ENCODE data around the gene SLCO2A1. TPM values are rescaled to one million over a fixed set of nuclear protein-coding genes. Genes with fewer than 3 reads are reported as not detected.

SLCO2A1 gene
- total and polyA plus RNA-seq, 2 donors, result 3.0 to 25.6 TPM

- Histone ChIP-seq H3K4me1 (ENCODE audit: insufficient read depth) (no peaks in the 10 kb centered on the region), H3K4me3 (ENCODE audit: low read depth, low read length) (no peak overlapping the region), H3K36me3 (ENCODE audit: insufficient read depth) (no peaks in the 10 kb centered on the region), H3K27ac (ENCODE audit: low read depth) (no peak overlapping the region)
- DNase-seq (ENCODE audit: extremely low spot score), result no peak
- WGBS, result 86% methylated on average over 7 of the region's 7 CpGs
Observed at GRCh38 chr3:133886031-133886722, 143.5 kb downstream of the SLCO2A1 start.

GRCh38 chr3:133884887-133885711 is 144.6 kb downstream of the SLCO2A1 start:
- H3K36me3 ChIP-seq (ENCODE audit: insufficient read depth), result no peaks in the 10 kb centered on the region
- H3K4me3 ChIP-seq (ENCODE audit: low read depth, low read length), result no peak overlapping the region
- DNase-seq (ENCODE audit: extremely low spot score), result no peak
- no peaks in the 10 kb centered on the region for H3K4me1 ChIP-seq (ENCODE audit: insufficient read depth)
- 91% methylated on average over 11 of the region's 11 CpGs for WGBS
- no peak overlapping the region for H3K27ac ChIP-seq (ENCODE audit: low read depth)

GRCh38 chr3:133884054-133884886 is 145.5 kb downstream of the SLCO2A1 start:
- Histone ChIP-seq H3K4me3 (ENCODE audit: low read depth, low read length) (no peak overlapping the region), H3K27ac (ENCODE audit: low read depth) (no peak overlapping the region), H3K36me3 (ENCODE audit: insufficient read depth) (no peaks in the 10 kb centered on the region), H3K4me1 (ENCODE audit: insufficient read depth) (no peaks in the 10 kb centered on the region)
- WGBS, result 76% methylated on average over 6 of the region's 6 CpGs
- DNase-seq (ENCODE audit: extremely low spot score), result no peak

GRCh38 chr3:133883641-133884040 is 146.1 kb downstream of the SLCO2A1 start:
- H3K4me1 ChIP-seq (ENCODE audit: insufficient read depth), result no peaks in the 10 kb centered on the region
- H3K4me3 ChIP-seq (ENCODE audit: low read depth, low read length), result no peak overlapping the region
- H3K27ac ChIP-seq (ENCODE audit: low read depth), result no peak overlapping the region
- DNase-seq (ENCODE audit: extremely low spot score), result no peak
- no peaks in the 10 kb centered on the region for H3K36me3 ChIP-seq (ENCODE audit: insufficient read depth)

GRCh38 chr3:133882986-133883586 is 146.6 kb downstream of the SLCO2A1 start:
- no peaks in the 10 kb centered on the region for H3K36me3 ChIP-seq (ENCODE audit: insufficient read depth)
- H3K4me3 ChIP-seq (ENCODE audit: low read depth, low read length), result no peak overlapping the region
- no peaks in the 10 kb centered on the region for H3K4me1 ChIP-seq (ENCODE audit: insufficient read depth)
- WGBS, result 84% methylated on average over 3 of the region's 3 CpGs
- no peak for DNase-seq (ENCODE audit: extremely low spot score)
- H3K27ac ChIP-seq (ENCODE audit: low read depth), result no peak overlapping the region

GRCh38 chr3:133881939-133882825 is 147.5 kb downstream of the SLCO2A1 start:
- Histone ChIP-seq H3K4me1 (ENCODE audit: insufficient read depth) (no peaks in the 10 kb centered on the region), H3K27ac (ENCODE audit: low read depth) (no peak overlapping the region), H3K4me3 (ENCODE audit: low read depth, low read length) (no peak overlapping the region), H3K36me3 (ENCODE audit: insufficient read depth) (no peaks in the 10 kb centered on the region)
- DNase-seq (ENCODE audit: extremely low spot score), result no peak
- 74% methylated on average over 5 of the region's 5 CpGs for WGBS

- Histone ChIP-seq H3K27ac (ENCODE audit: low read depth) (no peak overlapping the region), H3K4me1 (ENCODE audit: insufficient read depth) (no peaks in the 10 kb centered on the region), H3K4me3 (ENCODE audit: low read depth, low read length) (no peak overlapping the region), H3K36me3 (ENCODE audit: insufficient read depth) (no peaks in the 10 kb centered on the region)
- no peak for DNase-seq (ENCODE audit: extremely low spot score)
- 71% methylated on average over 1 of the region's 1 CpG for WGBS
Observed at GRCh38 chr3:133881492-133881891, 148.2 kb downstream of the SLCO2A1 start.

GRCh38 chr3:133880886-133881455 is 148.8 kb downstream of the SLCO2A1 start:
- no peaks in the 10 kb centered on the region for H3K36me3 ChIP-seq (ENCODE audit: insufficient read depth)
- WGBS, result 90% methylated on average over 4 of the region's 4 CpGs

GRCh38 chr3:133880287-133880686 is 149.4 kb downstream of the SLCO2A1 start:
- H3K4me3 ChIP-seq (ENCODE audit: low read depth, low read length), result no peak overlapping the region
- no peaks in the 10 kb centered on the region for H3K36me3 ChIP-seq (ENCODE audit: insufficient read depth)
- H3K27ac ChIP-seq (ENCODE audit: low read depth), result no peak overlapping the region
- DNase-seq (ENCODE audit: extremely low spot score), result no peak
- no peaks in the 10 kb centered on the region for H3K4me1 ChIP-seq (ENCODE audit: insufficient read depth)
- WGBS, result 84% methylated on average over 5 of the region's 5 CpGs

More at GRCh38 chr3:133880886-133881455, 148.8 kb downstream of the SLCO2A1 start:
- H3K4me3 ChIP-seq (ENCODE audit: low read depth, low read length), result no peak overlapping the region
- no peaks in the 10 kb centered on the region for H3K4me1 ChIP-seq (ENCODE audit: insufficient read depth)
- no peak overlapping the region for H3K27ac ChIP-seq (ENCODE audit: low read depth)
- no peak for DNase-seq (ENCODE audit: extremely low spot score)

GRCh38 chr3:133878518-133878917 is 151.2 kb downstream of the SLCO2A1 start:
- 77% methylated on average over 3 of the region's 3 CpGs for WGBS
- no peak overlapping the region for H3K27ac ChIP-seq (ENCODE audit: low read depth)
- DNase-seq (ENCODE audit: extremely low spot score), result no peak

More at GRCh38 chr3:133878518-133878917, 151.2 kb downstream of the SLCO2A1 start:
- Histone ChIP-seq H3K4me1 (ENCODE audit: insufficient read depth) (no peaks in the 10 kb centered on the region), H3K36me3 (ENCODE audit: insufficient read depth) (no peaks in the 10 kb centered on the region), H3K4me3 (ENCODE audit: low read depth, low read length) (no peak overlapping the region)
